HL-60 (cell line): ENCODE measurements around the gene ZBED4.

ENCODE experiments used
- DNase-seq, 2 experiments: peaks; one replicate each; pipeline ENCODE4 v3.0.0-alpha.2; 2010 to 2020; ENCODE audit warnings: low read depth in 1 of 2, low spot score in 1 of 2
- H3K27ac ChIP-seq: fragments of 250-450 bp; sonication (Bioruptor Pico); replicated peaks from 2 replicates; pipeline ENCODE4 v1.5.1; 2020; ENCODE audit warnings: mild to moderate bottlenecking, moderate library complexity
- H3K27me3 ChIP-seq: fragments of 250-450 bp; sonication (Bioruptor Pico); 2 replicates; pipeline ENCODE4 v1.5.1; 2021; ENCODE audit warnings: mild to moderate bottlenecking, moderate library complexity; ENCODE audit not compliant: insufficient read depth, poor library complexity, severe bottlenecking
- H3K4me3 ChIP-seq: replicated peaks from 2 replicates; pipeline ENCODE4 v1.5.1; 2011; ENCODE audit warnings: mild to moderate bottlenecking, control low read depth, low read length; ENCODE audit not compliant: insufficient read depth
- GABPA ChIP-seq: IDR thresholded peaks from 2 replicates; pipeline ENCODE4 v1.6.1; 2012; ENCODE audit warnings: low read depth
- POLR2AphosphoS5 ChIP-seq: IDR thresholded peaks from 2 replicates; pipeline ENCODE4 v1.6.1; 2012; ENCODE audit warnings: low read depth
- SPI1 ChIP-seq: IDR thresholded peaks from 2 replicates; pipeline ENCODE4 v1.6.1; 2012; ENCODE audit warnings: low read depth, mild to moderate bottlenecking, borderline replicate concordance
- TF ChIP-seq, protein P1 (sequence below): IDR thresholded peaks from 2 replicates; pipeline ENCODE4 v1.6.1; 2012; ENCODE audit warnings: low read depth; ENCODE audit not compliant: insufficient replicate concordance
- TF ChIP-seq, protein P2 (sequence below): IDR thresholded peaks from one replicate; pipeline ENCODE4 v1.5.1; 2011; ENCODE audit warnings: low read length, control low read depth, inconsistent platforms; ENCODE audit not compliant: insufficient read depth

Gene ZBED4

GRCh38 chr22:49899530-49899929 is 45.9 kb downstream of the ZBED4 start:
- DNase-seq: no peak
- Histone ChIP-seq H3K4me3 (no peak overlapping the region), H3K27ac (no peak overlapping the region), H3K27me3 (no peaks in the 10 kb centered on the region)
- TF ChIP-seq SPI1 (no peak), POLR2AphosphoS5 (no peak), GABPA (no peak)
- TF ChIP-seq, protein P1, sequence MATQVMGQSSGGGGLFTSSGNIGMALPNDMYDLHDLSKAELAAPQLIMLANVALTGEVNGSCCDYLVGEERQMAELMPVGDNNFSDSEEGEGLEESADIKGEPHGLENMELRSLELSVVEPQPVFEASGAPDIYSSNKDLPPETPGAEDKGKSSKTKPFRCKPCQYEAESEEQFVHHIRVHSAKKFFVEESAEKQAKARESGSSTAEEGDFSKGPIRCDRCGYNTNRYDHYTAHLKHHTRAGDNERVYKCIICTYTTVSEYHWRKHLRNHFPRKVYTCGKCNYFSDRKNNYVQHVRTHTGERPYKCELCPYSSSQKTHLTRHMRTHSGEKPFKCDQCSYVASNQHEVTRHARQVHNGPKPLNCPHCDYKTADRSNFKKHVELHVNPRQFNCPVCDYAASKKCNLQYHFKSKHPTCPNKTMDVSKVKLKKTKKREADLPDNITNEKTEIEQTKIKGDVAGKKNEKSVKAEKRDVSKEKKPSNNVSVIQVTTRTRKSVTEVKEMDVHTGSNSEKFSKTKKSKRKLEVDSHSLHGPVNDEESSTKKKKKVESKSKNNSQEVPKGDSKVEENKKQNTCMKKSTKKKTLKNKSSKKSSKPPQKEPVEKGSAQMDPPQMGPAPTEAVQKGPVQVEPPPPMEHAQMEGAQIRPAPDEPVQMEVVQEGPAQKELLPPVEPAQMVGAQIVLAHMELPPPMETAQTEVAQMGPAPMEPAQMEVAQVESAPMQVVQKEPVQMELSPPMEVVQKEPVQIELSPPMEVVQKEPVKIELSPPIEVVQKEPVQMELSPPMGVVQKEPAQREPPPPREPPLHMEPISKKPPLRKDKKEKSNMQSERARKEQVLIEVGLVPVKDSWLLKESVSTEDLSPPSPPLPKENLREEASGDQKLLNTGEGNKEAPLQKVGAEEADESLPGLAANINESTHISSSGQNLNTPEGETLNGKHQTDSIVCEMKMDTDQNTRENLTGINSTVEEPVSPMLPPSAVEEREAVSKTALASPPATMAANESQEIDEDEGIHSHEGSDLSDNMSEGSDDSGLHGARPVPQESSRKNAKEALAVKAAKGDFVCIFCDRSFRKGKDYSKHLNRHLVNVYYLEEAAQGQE: no peak
- TF ChIP-seq, protein P2, sequence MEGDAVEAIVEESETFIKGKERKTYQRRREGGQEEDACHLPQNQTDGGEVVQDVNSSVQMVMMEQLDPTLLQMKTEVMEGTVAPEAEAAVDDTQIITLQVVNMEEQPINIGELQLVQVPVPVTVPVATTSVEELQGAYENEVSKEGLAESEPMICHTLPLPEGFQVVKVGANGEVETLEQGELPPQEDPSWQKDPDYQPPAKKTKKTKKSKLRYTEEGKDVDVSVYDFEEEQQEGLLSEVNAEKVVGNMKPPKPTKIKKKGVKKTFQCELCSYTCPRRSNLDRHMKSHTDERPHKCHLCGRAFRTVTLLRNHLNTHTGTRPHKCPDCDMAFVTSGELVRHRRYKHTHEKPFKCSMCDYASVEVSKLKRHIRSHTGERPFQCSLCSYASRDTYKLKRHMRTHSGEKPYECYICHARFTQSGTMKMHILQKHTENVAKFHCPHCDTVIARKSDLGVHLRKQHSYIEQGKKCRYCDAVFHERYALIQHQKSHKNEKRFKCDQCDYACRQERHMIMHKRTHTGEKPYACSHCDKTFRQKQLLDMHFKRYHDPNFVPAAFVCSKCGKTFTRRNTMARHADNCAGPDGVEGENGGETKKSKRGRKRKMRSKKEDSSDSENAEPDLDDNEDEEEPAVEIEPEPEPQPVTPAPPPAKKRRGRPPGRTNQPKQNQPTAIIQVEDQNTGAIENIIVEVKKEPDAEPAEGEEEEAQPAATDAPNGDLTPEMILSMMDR: no peak

GRCh38 chr22:49900441-49901230 is 47.0 kb downstream of the ZBED4 start:
- Histone ChIP-seq H3K4me3 (no peak overlapping the region), H3K27ac (no peak overlapping the region), H3K27me3 (no peaks in the 10 kb centered on the region)
- DNase-seq: peak in 1 of 2 experiments; percentile 37
- TF ChIP-seq SPI1: no peak
- TF ChIP-seq, protein P1: no peak
- TF ChIP-seq, protein P2: no peak
- peak; percentile 17 for TF ChIP-seq POLR2AphosphoS5
- TF ChIP-seq GABPA: no peak

- TF ChIP-seq GABPA (no peak), POLR2AphosphoS5 (no peak), SPI1 (no peak)
- TF ChIP-seq, protein P1: no peak
- TF ChIP-seq, protein P2: no peak
- no peak for DNase-seq
- no peak overlapping the region for H3K4me3 ChIP-seq
Observed at GRCh38 chr22:49901457-49901856, 47.8 kb downstream of the ZBED4 start.

More at GRCh38 chr22:49901457-49901856, 47.8 kb downstream of the ZBED4 start:
- H3K27ac ChIP-seq: no peak overlapping the region
- H3K27me3 ChIP-seq: no peaks in the 10 kb centered on the region
